ENCODE measurements around the gene RPLP2. TPM values are rescaled to one million over a fixed set of nuclear protein-coding genes. Genes with fewer than 3 reads are reported as not detected.

Gene RPLP2
- total and polyA plus RNA-seq, 2 donors (not counting 1 experiment from before 2014, with no cell fraction given) = 525 to 3,947 TPM

GRCh38 chr11:829847-830294 is 20.1 kb downstream of the RPLP2 start:
- Mint-ChIP-seq H3K27me3 (peaks cover 7% of the 10 kb centered on the region), H3K27ac (no peak overlapping the region), H3K9me3 (ENCODE audit: insufficient read depth) (no peaks in the 10 kb centered on the region), H3K4me3 (peak overlapping the region; percentile 88), H3K4me1 (peaks cover 53% of the 10 kb centered on the region)
- Histone ChIP-seq H2AFZ (ENCODE audit: insufficient read depth, low read depth, low read length, poor library complexity, severe bottlenecking) (peak overlapping the region; percentile 78), H3K9me3 (ENCODE audit: control extremely low read depth in 1 of 3, control insufficient read depth in 2 of 3, insufficient read depth in 1 of 3, low read length in 2 of 3) (peaks cover 0 to 15% (median 0%) of the 10 kb centered on the region in 3 donors), H3K4me3 (ENCODE audit: control extremely low read depth in 1 of 5, extremely low read depth in 1 of 5, insufficient read depth in 1 of 5, low read depth in 2 of 5, low read length in 4 of 5) (peak overlapping the region in 4 of 5 experiments; percentile 36 to 55 (median 48)), H4K20me1 (ENCODE audit: control insufficient read depth, insufficient read depth, low read length, poor library complexity, severe bottlenecking) (peaks cover 61% of the 10 kb centered on the region), H3K9ac (ENCODE audit: low read length) (peak overlapping the region; percentile 68), H3K36me3 (replicated peaks in 1 of 2; ENCODE audit: control extremely low read depth in 1 of 2, control insufficient read depth in 1 of 2, extremely low read depth in 1 of 2, insufficient read depth in 2 of 2, low read length in 1 of 2) (peaks cover 0 to 4% of the 10 kb centered on the region in 2 experiments), H3K4me2 (replicated peaks; ENCODE audit: low read depth, low read length, poor library complexity, severe bottlenecking) (peak overlapping the region; percentile 99), H3K27me3 (replicated peaks in 1 of 4; ENCODE audit: control extremely low read depth in 1 of 4, control insufficient read depth in 3 of 4, insufficient read depth in 4 of 4, low read length in 3 of 4) (peaks cover 0 to 60% (median 20%) of the 10 kb centered on the region in 4 experiments), H3K4me1 (ENCODE audit: control insufficient read depth in 2 of 2, insufficient read depth in 2 of 2, low read length in 2 of 2) (peaks cover 69 to 73% of the 10 kb centered on the region in 2 donors), H3K79me2 (ENCODE audit: control insufficient read depth, insufficient read depth, low read length) (no peaks in the 10 kb centered on the region), H3K27ac (ENCODE audit: low read length in 2 of 2) (no peak overlapping the region)
- ChIA-PET CTCF (interaction anchor here (0.7 to 0.8 kb wide), 2 partner anchors 19 to 24 kb away, joined by 3 to 4 read pairs; no protein-coding TSS in a partner anchor), POLR2A (interaction anchor here (0.7 to 6.4 kb wide), 3 partner anchors 10 to 14 kb away, joined by 4 to 57 read pairs (median 17); partner anchors contain the start of genes PNPLA2, POLR2L and TSPAN4)
- DNase-seq (no peak), ATAC-seq (ENCODE audit: low read depth) (peak; percentile 4)
- 3% methylated on average over 39 of the region's 39 CpGs for WGBS (ENCODE audit: insufficient coverage)
- intact Hi-C loops (cut with micrococcal nuclease) = loop anchor here (1.0 kb wide), 1 partner anchor 10 kb away; no protein-coding TSS in a partner anchor
- no peak for TF ChIP-seq EZH2 (IDR thresholded peaks at IDR 0.05; ENCODE audit: borderline replicate concordance, insufficient read depth, low read depth, low read length, poor library complexity, severe bottlenecking)
- TF ChIP-seq, protein P1, sequence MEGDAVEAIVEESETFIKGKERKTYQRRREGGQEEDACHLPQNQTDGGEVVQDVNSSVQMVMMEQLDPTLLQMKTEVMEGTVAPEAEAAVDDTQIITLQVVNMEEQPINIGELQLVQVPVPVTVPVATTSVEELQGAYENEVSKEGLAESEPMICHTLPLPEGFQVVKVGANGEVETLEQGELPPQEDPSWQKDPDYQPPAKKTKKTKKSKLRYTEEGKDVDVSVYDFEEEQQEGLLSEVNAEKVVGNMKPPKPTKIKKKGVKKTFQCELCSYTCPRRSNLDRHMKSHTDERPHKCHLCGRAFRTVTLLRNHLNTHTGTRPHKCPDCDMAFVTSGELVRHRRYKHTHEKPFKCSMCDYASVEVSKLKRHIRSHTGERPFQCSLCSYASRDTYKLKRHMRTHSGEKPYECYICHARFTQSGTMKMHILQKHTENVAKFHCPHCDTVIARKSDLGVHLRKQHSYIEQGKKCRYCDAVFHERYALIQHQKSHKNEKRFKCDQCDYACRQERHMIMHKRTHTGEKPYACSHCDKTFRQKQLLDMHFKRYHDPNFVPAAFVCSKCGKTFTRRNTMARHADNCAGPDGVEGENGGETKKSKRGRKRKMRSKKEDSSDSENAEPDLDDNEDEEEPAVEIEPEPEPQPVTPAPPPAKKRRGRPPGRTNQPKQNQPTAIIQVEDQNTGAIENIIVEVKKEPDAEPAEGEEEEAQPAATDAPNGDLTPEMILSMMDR (IDR thresholded peaks at IDR 0.05) = no peak
